SKM-1 treated with dmso at 0.1 percent for 144 hours (cell line): ENCODE measurements around the gene ICAM4.
A peak's percentile ranks its signal among the peaks of the same experiment; 100 is the strongest.

ENCODE experiments used
- DNase-seq: peaks from one replicate; lab custom pipeline; 2025; ENCODE audit not compliant: unreplicated experiment; lab: John Stamatoyannopoulos, UW

Gene ICAM4

GRCh38 chr19:10317045-10317856, 30.5 kb downstream of the ICAM4 start:
- no peak for DNase-seq

GRCh38 chr19:10317857-10318462, 31.2 kb downstream of the ICAM4 start:
- DNase-seq, result no peak

DNA sequence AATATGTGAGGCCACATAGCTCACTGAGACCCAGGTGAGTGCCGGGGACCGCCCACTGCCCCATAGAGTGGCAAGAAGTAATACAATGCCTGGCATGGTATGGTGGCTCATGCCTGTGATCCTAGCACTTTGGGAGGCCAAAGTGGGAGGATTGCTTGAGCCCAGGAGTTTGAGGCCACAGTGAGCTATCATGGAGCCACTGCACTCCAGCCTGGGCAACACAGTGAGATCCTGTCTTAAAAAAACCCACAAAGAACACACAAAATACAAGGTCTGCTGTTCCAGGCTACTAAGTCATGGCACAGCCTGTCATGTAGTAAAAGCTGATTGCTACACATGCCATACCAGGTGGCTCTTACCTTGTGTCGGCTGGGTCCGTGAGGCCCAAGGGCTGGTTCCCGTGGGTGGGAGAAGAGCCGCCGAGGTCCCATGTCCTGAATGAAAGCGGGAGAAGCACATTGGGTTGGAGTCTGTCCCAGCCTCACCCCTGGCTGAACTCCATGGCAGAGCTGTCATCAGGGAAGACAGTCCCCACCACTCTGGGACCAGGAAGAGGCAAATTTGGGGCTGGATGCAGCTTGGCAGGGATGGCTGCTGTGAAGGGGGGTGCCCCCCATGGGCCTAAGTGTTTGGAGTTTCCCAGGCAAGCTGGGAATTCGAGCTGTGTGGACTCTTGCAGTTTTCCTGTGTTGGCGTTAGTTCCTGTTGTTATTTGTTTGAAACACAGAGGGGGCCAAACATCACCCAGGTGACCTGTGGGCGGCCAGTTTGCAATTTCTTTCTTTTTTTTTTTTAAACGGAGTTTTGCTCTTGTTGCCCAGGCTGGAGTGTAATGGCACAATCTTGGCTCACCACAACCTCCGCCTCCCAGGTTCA, 32.3 kb downstream of the ICAM4 start:
- no peak for DNase-seq

DNA sequence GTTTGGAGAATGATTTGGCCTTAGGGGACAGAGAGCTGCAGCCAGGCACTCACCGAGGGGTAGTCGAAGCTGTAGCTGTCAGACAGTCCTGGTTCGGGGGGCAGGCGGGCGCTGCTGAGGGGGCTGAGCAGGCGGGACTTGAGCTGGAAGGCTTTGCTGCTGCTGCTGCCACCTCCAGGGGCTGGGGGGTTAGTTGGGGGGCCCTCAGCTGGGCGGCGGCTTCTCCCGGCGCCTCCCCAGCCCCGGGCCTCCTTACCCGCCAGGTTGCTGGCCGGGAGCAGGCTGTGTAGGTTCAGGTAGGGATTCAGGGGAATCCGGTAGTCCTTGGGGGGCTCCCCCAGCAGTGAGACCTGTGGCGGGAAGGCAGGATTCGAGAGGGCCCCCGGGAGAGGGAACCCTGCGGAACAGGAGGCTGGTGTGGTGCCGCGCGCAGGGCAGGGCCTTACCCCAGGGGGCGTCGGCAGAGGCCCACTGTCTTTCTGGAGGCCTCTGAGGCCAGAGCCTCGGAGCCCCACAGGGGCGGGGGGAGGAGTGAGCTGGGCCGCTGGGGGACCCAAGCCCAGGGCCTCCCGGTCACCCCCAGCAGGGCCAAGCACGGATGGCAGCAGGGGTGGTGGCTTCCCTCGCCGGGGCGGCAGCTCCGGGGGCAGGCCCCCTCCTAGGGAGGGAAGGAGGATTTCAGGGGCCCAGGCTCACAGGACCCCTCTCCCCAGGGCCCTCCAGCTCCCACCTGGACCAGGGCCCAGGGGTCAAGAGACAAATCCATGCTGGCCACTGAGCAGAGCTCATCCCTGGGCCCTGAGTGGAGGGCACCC, 34.1 kb downstream of the ICAM4 start:
- no peak for DNase-seq

DNA sequence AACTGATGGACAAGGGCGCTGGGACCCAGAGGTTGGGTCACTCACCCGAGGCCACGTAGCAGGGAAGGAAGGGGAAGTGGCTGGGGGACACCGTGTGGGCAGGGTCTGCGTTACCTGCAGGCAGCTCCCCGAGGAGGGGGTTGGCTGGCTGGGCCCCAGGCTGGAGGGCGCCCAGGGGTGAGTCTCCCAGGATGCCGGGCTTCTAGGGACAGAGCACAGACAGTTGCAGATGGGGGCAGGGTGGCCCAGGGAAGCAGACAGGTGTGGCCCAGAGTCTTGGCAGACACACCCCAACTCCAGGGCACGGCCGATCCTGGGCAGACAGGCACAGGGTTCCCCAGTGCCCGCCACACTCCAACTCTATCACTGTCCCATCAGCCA, 34.7 kb downstream of the ICAM4 start:
- no peak for DNase-seq

DNA sequence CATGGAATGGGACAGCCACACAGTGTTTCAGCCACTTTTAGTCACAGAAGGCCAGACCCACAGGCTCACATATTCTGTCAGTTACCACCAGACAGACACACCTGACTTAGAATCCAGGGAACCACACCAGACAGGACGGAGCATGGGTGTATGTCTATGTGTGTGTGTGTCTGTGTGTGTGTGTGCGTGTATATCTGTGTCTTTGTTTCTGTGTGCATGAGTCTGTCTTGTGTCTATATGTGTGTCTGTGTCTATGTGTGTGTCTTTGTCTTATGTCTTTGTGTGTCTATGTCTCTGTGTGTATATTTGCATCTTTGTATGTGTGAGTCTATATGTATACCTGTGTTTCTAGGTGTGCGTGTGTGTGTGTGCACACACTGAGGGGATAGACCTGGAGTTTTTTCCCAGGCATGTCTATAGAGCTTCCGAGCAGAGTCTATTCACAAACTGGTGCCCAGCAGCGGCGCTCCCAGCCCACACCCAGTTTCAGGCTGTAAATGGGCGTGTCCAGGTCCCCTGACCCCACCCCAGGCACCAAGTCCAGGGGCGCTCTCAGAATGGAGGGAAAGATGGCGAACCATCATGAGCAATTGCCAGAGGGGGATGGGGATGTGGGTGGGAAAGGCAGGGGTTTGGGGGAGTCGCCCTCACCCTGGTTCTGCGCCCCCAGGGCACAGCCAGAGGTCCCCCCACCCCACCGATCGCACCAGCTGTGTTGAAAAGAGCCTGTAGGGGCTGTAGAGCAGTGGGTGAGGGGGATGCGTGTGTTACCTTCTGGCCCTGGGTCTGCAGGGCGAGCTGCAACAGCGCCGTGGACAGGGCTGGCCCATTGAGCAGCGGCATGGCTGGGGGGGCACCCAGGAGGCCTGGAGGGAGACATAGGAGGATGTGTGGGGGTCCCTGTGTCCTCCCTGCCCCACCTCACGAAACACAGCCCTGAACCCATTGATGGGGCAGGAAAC, 35.4 kb downstream of the ICAM4 start:
- no peak for DNase-seq

DNA sequence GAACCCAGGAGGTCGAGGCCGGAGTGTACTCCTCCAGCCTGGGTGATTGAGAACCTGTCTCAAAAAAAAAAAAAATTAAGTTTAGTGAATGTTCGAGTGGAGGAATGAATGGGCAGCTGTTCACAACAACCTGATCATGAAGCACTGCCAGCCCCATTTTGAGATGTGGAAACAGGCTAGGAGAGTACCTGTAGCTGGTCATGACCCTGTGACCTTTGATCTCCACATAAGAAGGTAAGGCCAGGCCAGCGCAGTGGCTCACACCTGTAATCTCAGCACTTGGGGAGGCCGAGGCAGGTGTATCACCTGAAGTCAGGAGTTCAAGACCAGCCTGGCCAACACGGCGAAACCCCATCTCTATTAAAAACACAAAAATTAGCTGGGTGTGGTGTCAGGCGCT, 39.0 kb downstream of the ICAM4 start:
- DNase-seq, result no peak

DNA sequence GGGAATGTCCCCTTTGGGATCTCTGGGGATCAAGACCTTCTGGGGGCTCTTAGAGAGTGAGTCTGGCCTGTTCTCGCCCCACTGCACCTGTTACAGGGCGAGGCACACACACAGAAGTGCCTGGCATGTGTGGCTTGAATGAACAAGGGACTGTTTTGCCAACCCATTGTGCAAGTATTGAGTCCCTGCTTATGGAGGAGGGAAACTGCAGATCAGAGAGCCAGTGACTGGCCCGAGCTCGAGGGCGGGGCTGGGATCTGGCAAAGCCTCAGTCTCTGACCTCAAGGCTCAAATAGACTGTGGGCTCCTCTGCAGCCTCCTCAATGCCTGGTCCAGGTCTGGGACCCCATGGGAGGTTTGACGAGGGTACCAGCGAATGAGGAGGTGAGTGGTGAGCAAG, 41.0 kb downstream of the ICAM4 start:
- DNase-seq, result no peak

DNA sequence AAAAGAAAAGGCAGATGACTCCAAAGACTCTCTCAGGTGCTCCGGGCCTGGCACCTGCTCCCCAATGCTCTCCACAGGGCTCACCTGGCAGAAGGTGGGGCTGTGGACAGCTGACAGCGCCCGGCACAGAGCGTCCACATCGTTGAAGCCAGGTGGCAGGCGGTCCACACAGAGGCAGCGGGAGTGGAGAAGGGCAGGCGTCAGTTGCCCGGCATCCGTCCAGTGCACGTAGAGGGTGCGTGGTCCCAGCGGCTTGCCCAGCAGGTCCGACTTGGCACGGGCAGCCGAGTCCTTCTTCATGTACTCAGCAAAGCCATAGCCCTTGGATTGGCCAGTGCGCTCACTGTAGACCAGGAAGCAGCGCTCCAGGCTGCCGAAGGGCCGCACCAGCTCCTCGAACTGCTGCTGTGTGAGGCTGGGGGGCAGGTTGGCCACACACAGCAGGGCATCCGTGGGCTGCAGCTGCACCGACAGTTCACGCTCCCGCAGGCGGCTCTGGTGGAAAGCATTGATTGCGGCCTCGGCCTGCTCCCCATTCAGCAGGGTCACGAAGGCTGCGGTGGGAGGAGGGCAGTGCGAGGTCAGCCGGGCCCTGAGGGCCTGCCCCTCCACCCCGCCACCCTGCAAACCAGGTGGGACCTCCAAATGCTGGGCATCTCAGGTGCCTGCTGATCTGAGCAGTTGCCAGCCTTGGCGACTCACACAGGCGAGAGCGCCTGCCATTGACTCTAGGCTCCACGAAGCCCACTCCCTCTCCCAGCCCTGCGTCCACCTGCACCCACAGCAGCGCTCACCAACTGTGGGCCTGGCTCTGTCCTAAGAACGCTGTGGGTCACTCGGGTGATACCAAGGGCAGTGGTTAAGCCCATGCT, 42.0 kb downstream of the ICAM4 start:
- DNase-seq, result no peak

GRCh38 chr19:10329555-10329954, 42.8 kb downstream of the ICAM4 start:
- DNase-seq, result no peak

DNA sequence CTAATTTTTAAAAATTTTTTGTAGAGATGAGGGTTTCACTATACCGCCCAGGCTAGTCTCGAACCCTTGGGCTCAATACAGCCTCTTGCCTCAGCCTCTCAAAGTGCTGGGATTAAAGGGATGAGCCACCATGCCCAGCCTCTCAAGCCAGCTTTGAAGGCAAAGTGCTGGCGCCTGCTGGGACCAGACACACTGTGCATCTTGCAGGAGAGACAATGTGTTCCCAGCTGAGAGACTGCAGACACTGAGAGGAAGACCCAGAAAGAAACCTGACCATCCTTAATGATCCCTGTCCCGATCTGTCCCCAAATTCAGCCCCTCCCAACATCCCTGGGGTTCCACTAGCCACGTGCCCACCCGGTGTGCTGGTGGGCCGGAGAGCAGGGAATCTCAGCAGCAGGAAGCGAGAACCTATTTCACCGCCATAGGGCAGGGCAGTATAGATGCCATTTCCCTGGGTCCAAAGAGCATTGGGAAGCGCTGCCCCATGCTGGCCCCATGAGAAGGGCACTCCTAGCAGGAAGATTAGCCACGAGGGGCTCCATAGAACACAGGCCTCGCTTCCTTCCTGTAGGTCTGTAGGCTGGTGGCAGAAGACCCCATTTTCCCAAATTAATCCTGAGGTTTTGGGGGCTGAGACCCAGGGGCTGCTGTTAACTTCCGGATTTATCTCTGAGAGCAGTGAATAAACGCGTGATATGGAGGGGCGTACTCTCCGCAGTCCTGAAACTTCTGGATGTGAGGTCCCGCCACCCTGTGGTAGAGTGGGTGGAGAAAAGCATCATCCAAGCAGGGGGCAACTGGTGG, 45.6 kb downstream of the ICAM4 start:
- DNase-seq, result no peak

GRCh38 chr19:10332965-10333757, 46.4 kb downstream of the ICAM4 start, which contains the start of gene RAVER1:
TSS of gene RAVER1 (minus strand) at chr19:10333529. CDS start at chr19:10333507, 22 bp downstream.
- peak; percentile 90 for DNase-seq

DNA sequence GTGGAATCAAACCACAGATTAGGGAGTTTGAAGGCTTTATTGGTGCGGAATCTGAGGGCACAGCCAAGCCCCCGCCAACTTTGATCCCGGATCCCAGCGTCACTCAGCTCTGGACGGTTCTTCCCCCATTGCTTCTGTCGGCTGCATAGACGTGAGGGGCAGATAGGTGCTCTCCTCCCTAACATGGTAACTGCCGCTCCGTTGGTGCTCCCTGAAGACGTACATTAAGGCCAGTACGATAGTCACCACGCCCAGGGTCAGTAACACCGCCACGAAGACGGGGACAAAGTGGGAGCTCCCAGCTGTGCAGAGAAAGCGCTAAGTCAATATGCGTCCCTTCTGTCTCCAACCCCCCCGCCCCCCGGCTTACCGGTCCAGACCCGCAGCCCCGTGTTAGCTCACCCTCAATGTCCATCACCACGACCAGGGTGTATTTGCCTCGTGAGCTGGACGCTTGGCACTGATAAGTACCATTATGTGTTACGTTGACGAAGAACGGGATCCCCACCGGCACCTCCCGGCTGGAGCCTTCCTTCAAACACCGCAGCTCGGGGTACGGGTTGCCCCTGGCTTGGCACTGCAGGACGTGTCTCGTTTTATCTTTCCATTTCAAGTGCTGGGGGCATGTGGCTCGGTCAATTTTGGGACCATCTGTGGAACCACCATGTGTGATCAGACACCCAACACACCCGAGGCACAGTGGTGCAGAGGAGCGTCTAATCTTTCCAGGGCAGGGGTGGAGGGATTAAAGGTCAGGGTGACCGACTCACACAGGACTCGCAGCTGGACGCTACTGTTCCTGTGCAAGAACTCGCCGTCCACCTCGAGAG, 47.2 kb downstream of the ICAM4 start:
- DNase-seq, result no peak

GRCh38 chr19:10334588-10335351, 48.0 kb downstream of the ICAM4 start:
- DNase-seq, result peak; percentile 28

DNA sequence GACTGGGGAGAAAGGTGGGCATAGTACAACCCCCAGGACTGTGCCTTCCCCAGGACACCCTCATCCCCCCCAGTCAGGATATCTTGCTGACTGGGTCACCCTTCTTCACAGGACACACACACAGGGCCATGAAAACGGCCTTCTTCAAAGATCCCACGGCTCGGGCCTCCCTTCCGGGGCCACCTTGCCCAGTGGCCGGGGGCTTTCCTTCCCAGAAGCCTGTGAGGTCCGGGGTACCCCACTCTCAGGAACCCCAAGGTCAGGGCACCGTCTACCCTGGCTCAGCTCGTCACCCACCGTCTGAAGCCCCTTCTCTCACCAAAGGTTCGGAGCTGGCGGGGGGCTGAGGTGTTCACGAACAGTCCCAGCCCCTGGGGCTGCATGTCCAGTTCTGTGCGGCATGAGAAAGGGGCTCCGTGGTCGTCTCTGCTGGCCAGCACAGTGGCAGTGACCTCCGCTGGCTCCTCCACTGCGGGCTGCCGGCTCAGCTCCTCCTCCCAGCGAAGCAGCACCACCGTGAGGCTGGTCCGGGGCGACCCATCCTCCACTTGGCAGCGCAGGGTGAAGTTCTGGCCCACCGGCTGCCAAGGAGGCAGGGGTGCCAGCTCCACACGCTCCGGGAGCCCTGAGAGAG, 48.7 kb downstream of the ICAM4 start:
- no peak for DNase-seq
